Caco-2 (cell line): ENCODE results near the gene DAPL1. TPM values are rescaled to one million over a fixed set of nuclear protein-coding genes. Genes with fewer than 3 reads are reported as not detected.

ENCODE experiments used
- BruUV-seq: library from RNA; stranded (reverse); fragments of 400-500 nt; replicated peaks from 2 replicates; lab custom pipeline; 2021; lab: Mats Ljungman, UMichigan
- CTCF ChIA-PET: fragments of 300-600 bp; sonication (Branson Sonifier 250); formaldehyde crosslinking; loops from one replicate; lab custom pipeline; 2022; ENCODE audit warnings: antibody characterized with exemption; lab: Charles Lee
- POLR2A ChIA-PET: fragments of 300-600 bp; sonication (Branson Sonifier 250); formaldehyde crosslinking; loops from one replicate; lab custom pipeline; 2022; ENCODE audit warnings: antibody characterized with exemption; lab: Charles Lee
- DNase-seq, 2 experiments: peaks; one replicate each; pipeline versions ENCODE4 v3.0.0 to v3.0.0-alpha.2; 2020 to 2022
- H3K27me3 ChIP-seq: replicated peaks from 2 replicates; pipeline ENCODE4 v1.6.0; 2011; ENCODE audit warnings: low read length; ENCODE audit not compliant: control insufficient read depth, insufficient read depth
- H3K36me3 ChIP-seq: 2 replicates; pipeline ENCODE4 v1.5.1; 2011; ENCODE audit warnings: low read length; ENCODE audit not compliant: control insufficient read depth, insufficient read depth
- H3K4me1 ChIP-seq: fragments of 250-450 bp; sonication (Bioruptor Pico); 2 replicates; pipeline ENCODE4 v1.5.1; 2020; ENCODE audit warnings: mild to moderate bottlenecking
- H3K4me3 ChIP-seq: 2 replicates; pipeline ENCODE4 v1.5.1; 2011; ENCODE audit warnings: low read depth, mild to moderate bottlenecking, control low read depth, low read length
- H3K9me3 ChIP-seq: fragments of 250-450 bp; sonication (Bioruptor Pico); 2 replicates; pipeline ENCODE4 v1.5.1; 2020; ENCODE audit warnings: mild to moderate bottlenecking, moderate library complexity
- H3K27ac Mint-ChIP-seq: one replicate; pipeline ENCODE4 v1.8.0; 2022; ENCODE audit warnings: mixed read lengths; ENCODE audit not compliant: unreplicated experiment
- H3K27me3 Mint-ChIP-seq: one replicate; pipeline ENCODE4 v1.8.0; 2022; ENCODE audit warnings: mixed read lengths; ENCODE audit not compliant: insufficient read depth, unreplicated experiment
- H3K36me3 Mint-ChIP-seq: one replicate; pipeline ENCODE4 v1.8.0; 2022; ENCODE audit warnings: mild to moderate bottlenecking, mixed read lengths; ENCODE audit not compliant: insufficient read depth, unreplicated experiment
- H3K4me1 Mint-ChIP-seq: one replicate; pipeline ENCODE4 v1.8.0; 2022; ENCODE audit warnings: low read depth, mixed read lengths; ENCODE audit not compliant: unreplicated experiment
- H3K4me3 Mint-ChIP-seq: one replicate; pipeline ENCODE4 v1.8.0; 2022; ENCODE audit warnings: mild to moderate bottlenecking, moderate library complexity, mixed read lengths; ENCODE audit not compliant: unreplicated experiment
- H3K9me3 Mint-ChIP-seq: one replicate; pipeline ENCODE4 v1.8.0; 2022; ENCODE audit warnings: mixed read lengths; ENCODE audit not compliant: unreplicated experiment
- intact Hi-C: fragments of 100-400 bp; cut with micrococcal nuclease; formaldehyde crosslinking; loops from one replicate; pipeline ENCODE4 v1.10.0; 2022; ENCODE audit not compliant: unreplicated experiment
- total RNA-seq: library from RNA; stranded (reverse); gene quantifications from 2 replicates; pipeline ENCODE4 v1.2.3, GENCODE V29; 2022
- TF ChIP-seq, protein P1 (sequence below), 2 experiments: fragments of 200-600 bp in 1 of 2; IDR thresholded peaks; 1 replicate in 1 of 2; 2 replicates in 1 of 2; pipeline versions ENCODE4 v1.5.1 to v1.8.0; 2011 to 2022; ENCODE audit warnings: antibody characterized with exemption in 1 of 2, control low read depth in 1 of 2, inconsistent platforms in 1 of 2, low read depth in 1 of 2, low read length in 1 of 2, mild to moderate bottlenecking in 1 of 2, moderate library complexity in 1 of 2; ENCODE audit not compliant: insufficient read depth in 1 of 2, severe bottlenecking in 1 of 2, unreplicated experiment in 1 of 2

Gene DAPL1
- total RNA-seq, 1 experiment from 2014 or later: not detected

DNA sequence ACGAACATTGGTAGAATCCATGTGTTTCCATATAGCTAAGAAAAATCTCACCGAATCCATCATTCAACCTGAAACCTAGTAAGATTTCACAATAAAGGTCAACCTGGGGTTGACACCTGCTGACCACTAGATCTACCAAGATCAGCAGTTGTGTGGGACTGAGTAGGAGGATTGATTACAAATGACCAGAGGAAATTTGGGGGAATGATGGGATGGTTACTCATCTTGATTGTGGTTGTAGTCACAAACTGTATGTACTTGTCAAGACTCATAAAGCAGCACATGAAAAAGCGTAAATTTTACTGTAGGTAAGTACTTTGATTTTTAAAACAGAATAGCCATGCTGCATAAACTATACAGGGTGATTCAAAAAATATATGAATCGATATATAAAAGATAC is 14.7 kb downstream of the DAPL1 start:
- Mint-ChIP-seq H3K27ac (no peak overlapping the region), H3K9me3 (no peaks in the 10 kb centered on the region), H3K27me3 (no peaks in the 10 kb centered on the region), H3K36me3 (no peaks in the 10 kb centered on the region), H3K4me3 (no peak overlapping the region), H3K4me1 (peaks cover 7% of the 10 kb centered on the region)
- no peaks in the 10 kb centered on the region; the same call in 1 of the 2 replicates for H3K27me3 ChIP-seq
- H3K9me3 ChIP-seq: no peaks in the 10 kb centered on the region
- CTCF ChIA-PET: no interaction called here
- no peaks in the 10 kb centered on the region for H3K36me3 ChIP-seq
- BruUV-seq: no TSS peak
- no peak overlapping the region for H3K4me3 ChIP-seq
- intact Hi-C loops: no loop called here
- TF ChIP-seq, protein P1, sequence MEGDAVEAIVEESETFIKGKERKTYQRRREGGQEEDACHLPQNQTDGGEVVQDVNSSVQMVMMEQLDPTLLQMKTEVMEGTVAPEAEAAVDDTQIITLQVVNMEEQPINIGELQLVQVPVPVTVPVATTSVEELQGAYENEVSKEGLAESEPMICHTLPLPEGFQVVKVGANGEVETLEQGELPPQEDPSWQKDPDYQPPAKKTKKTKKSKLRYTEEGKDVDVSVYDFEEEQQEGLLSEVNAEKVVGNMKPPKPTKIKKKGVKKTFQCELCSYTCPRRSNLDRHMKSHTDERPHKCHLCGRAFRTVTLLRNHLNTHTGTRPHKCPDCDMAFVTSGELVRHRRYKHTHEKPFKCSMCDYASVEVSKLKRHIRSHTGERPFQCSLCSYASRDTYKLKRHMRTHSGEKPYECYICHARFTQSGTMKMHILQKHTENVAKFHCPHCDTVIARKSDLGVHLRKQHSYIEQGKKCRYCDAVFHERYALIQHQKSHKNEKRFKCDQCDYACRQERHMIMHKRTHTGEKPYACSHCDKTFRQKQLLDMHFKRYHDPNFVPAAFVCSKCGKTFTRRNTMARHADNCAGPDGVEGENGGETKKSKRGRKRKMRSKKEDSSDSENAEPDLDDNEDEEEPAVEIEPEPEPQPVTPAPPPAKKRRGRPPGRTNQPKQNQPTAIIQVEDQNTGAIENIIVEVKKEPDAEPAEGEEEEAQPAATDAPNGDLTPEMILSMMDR (IDR thresholded peaks at IDR 0.05; ENCODE audit: insufficient read depth in 1 of 2, low read depth in 1 of 2, low read length in 1 of 2, severe bottlenecking in 1 of 2, unreplicated experiment in 1 of 2): no peak
- no peaks in the 10 kb centered on the region for H3K4me1 ChIP-seq
- POLR2A ChIA-PET: no interaction called here
- no peak for DNase-seq

DNA sequence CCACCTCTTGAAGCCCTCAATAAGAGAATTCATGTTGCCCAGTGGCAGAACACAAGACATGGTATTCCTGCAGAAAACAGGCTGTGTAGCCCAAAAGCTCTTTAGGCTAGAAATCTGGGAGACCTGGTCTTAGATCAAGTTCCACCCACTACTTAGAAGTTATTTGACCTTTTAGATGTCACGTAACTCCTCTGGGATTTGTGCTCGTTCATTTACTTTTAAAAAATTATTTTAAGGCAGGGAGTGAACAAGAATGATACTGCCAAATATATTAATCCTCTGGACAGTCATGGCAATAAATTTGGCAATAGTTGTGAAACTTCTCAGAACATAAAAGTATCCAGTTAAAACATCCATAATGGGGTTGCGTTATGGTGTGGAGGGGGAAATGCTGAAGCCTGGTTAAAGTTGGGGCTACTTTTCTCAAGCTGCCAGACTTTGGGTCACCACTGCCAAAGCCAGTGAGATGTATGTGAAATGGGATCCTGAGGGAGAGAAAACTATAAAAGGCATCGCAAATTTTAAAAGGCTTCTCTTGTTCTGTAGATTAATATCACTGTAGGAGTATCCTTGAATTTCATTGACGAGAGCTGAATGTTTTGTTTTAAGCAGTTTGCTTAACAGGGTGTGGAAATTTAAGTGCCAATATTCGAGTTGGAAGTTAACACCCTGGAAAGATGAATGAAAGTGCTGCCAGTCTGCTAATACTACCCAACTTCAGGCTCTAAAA is 15.8 kb downstream of the DAPL1 start:
- POLR2A ChIA-PET: no interaction called here
- no peaks in the 10 kb centered on the region; the same call in 1 of the 2 replicates for H3K27me3 ChIP-seq
- BruUV-seq: no TSS peak
- peaks cover 7% of the 10 kb centered on the region for H3K4me1 Mint-ChIP-seq
- DNase-seq: no peak
- H3K27me3 Mint-ChIP-seq: no peaks in the 10 kb centered on the region
- H3K36me3 ChIP-seq: no peaks in the 10 kb centered on the region
- H3K36me3 Mint-ChIP-seq: no peaks in the 10 kb centered on the region
- H3K4me3 Mint-ChIP-seq: no peak overlapping the region
- H3K4me3 ChIP-seq: no peak overlapping the region
- no peaks in the 10 kb centered on the region for H3K4me1 ChIP-seq
- no peaks in the 10 kb centered on the region for H3K9me3 ChIP-seq
- H3K27ac Mint-ChIP-seq: no peak overlapping the region
- TF ChIP-seq, protein P1 (IDR thresholded peaks at IDR 0.05; ENCODE audit: insufficient read depth in 1 of 2, low read depth in 1 of 2, low read length in 1 of 2, severe bottlenecking in 1 of 2, unreplicated experiment in 1 of 2): no peak
- H3K9me3 Mint-ChIP-seq: no peaks in the 10 kb centered on the region
- CTCF ChIA-PET: no interaction called here
- intact Hi-C loops: no loop called here

DNA sequence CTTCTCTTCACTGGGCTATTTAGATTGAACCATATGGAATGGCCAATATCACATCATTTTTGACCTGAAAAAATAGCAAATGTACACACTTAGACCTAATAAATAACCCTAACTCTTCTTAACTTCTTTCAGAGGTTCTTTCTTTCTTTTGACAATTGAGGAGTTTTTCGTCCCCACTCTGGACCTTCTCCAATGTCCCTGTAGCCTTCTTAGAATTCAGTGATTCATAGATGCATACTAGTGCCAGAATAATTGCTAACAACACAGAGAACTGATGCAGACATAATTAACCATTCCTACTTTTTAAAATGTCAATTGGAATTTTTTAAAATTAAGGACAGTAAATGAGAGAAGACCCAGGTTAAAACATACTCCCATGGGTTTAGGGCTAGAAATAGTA is 20.0 kb downstream of the DAPL1 start:
- Histone ChIP-seq H3K4me1 (peaks cover 10% of the 10 kb centered on the region), H3K36me3 (no peaks in the 10 kb centered on the region), H3K9me3 (no peaks in the 10 kb centered on the region), H3K27me3 (no peaks in the 10 kb centered on the region; the same call in 1 of the 2 replicates), H3K4me3 (no peak overlapping the region)
- CTCF ChIA-PET: interaction anchor here (1.0 kb wide), 1 partner anchor 359 kb away, joined by 3 read pairs; the partner anchor contains the start of genes CCDC148 and PKP4
- TF ChIP-seq, protein P1 (IDR thresholded peaks at IDR 0.05; ENCODE audit: insufficient read depth in 1 of 2, low read depth in 1 of 2, low read length in 1 of 2, severe bottlenecking in 1 of 2, unreplicated experiment in 1 of 2): no peak
- intact Hi-C loops: no loop called here
- no peaks in the 10 kb centered on the region for H3K27me3 Mint-ChIP-seq
- POLR2A ChIA-PET: no interaction called here
- no peaks in the 10 kb centered on the region for H3K9me3 Mint-ChIP-seq
- H3K4me1 Mint-ChIP-seq: peaks cover 13% of the 10 kb centered on the region
- no peak for DNase-seq
- BruUV-seq: no TSS peak
- H3K36me3 Mint-ChIP-seq: no peaks in the 10 kb centered on the region
- no peak overlapping the region for H3K4me3 Mint-ChIP-seq
- H3K27ac Mint-ChIP-seq: no peak overlapping the region
